ENCODE measurements around the gene GABRG3.
"Not testable (repeated sequence)": the region's sequence is repeated elsewhere in the genome, so short reads cannot be mapped to it uniquely, and the experiment has no call there.

The GABRG3 gene

DNA sequence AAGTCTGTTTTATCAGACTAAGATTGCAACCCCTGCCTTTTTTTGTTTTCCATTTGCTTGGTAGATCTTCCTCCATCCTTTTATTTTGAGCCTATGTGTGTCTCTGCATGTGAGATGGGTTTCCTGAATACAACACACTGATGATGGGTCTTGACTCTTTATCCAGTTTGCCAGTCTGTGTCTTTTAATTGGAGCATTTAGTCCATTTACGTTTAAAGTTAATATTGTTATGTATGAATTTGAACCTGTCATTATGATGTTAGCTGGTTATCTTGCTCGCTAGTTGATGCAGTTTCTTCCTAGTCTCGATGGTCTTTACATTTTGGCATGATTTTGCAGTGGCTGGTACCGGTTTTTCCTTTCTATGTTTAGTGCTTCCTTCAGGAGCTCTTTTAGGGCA, 220.5 kb downstream of the GABRG3 start:
- not testable (repeated sequence) for DNase-seq

DNA sequence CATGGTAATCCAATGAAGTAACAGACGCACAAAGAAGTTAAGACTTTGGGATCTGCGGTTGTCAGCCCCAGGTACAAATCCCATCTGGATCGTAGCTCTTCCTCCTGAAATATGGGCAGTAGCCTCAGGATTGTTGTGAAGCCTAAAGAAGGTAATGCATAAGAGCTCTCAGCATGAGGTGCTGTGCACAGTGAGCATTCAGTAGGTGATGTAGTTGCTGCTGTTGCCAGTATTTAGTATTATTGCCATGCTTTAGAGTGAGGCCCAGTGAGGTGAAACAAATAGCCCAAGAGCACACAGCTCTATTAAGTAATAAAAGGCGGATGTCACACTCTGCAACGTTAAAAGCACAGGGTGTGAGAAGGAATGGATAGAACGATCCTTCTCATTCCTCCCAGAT, 225.7 kb downstream of the GABRG3 start:
- DNase-seq, result no peak

DNA sequence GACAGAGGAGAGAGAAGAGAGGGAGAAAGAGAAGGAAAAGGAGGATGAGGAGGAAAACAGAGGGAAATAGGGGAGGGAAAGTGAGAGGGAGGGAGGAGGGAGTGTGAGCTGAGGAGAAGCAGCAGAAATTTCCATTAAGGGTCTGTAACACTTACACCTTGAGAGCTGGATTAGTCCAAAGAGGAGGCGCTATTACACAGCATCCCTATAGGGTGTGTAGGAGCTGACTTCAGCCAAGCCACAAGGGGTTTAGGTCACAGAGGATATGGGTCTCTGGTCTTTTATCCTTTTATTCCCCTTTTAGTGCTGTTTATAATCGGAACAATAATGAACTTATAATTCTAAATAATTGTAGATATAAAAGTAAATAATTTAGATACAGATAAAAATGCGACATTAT, 230.4 kb downstream of the GABRG3 start:
- DNase-seq, result no peak

DNA sequence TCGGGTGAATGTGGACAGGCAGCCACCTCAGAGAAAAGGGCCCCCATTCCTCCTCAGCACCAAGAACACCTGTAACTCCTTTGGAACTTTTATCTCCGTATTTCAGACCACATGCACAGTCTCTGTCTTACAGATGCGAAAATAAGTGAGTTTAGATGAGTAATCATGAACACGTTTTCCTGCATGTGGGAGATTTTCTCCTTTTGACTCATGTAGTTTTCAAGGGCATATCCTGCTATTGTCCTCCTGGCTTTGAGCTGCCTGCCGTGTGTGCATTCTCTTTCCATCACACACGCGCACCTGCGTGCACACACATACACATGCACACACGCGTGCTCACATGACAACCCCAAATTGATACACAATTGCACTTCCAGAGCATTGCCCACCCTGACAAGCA, 239.2 kb downstream of the GABRG3 start:
- no peak for DNase-seq

- no peak for DNase-seq
Observed at GRCh38 chr15:27214032-27214431, 243.1 kb downstream of the GABRG3 start.

- no peak for DNase-seq
Observed at GRCh38 chr15:27214961-27215360, 244.0 kb downstream of the GABRG3 start.

DNA sequence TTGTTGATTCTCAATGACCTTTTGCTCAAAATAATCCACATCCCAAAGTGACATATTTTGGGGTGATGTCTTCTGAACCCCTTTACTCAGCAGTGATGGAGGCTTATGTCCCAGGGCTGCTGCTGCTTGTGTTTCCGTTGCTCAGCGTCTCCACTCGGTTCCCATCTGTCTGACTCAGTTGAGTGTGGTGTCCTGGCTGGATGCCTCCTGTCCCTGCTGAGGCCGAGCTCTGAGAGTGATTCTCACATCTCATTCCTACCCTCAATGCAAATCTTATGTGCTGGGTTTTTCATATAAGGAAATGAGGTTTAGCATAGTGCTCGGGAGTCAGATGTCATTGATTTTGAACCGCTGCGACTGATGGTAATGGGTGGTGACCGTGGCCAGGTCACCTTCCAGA, 247.4 kb downstream of the GABRG3 start:
- DNase-seq, result no peak

DNA sequence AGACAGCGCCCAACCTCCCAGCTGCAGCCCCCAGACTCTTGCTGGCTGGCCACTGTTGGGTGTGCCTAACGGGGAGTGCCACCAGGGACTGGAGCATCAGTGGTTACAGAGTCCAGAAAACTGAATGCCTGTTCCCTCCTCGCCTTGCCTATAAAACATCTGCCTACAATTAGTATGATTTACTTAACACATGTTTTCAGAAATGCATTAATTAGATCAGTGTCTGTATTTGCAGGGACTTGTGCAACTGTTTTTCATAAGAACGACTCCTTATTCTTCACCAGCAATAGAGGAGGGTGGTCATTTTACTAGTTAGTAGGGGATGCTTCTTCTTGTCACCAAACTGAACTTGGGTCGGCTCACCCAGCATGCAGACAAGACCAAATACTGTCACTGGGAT, 248.7 kb downstream of the GABRG3 start:
- no peak for DNase-seq

GRCh38 chr15:27220199-27220598, 249.2 kb downstream of the GABRG3 start:
- DNase-seq, result no peak

DNA sequence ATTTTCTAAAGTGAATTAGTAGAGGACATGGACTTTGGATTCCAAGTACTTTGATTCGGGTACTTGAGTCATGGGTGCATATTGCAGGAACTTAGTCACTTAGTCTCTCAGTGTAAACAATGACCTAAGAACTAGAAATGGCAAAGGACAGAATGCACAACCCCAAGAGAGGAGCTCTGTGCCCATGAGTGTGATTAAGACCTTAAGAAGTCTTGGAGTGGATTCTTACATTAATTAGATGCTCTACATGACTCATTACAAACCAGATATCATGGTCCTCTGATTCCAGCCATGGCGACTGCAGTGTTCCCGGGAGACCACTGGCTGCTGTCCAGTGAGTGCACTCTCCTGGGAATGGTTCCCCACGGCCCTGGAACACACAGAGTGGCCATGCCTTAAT, 251.5 kb downstream of the GABRG3 start:
- DNase-seq, result no peak

- no peak for DNase-seq
Observed at GRCh38 chr15:27223179-27223578, 252.2 kb downstream of the GABRG3 start.

GRCh38 chr15:27231811-27232210, 260.8 kb downstream of the GABRG3 start:
- no peak for DNase-seq

- DNase-seq, result no peak
Observed at GRCh38 chr15:27232876-27233275, 261.9 kb downstream of the GABRG3 start.

DNA sequence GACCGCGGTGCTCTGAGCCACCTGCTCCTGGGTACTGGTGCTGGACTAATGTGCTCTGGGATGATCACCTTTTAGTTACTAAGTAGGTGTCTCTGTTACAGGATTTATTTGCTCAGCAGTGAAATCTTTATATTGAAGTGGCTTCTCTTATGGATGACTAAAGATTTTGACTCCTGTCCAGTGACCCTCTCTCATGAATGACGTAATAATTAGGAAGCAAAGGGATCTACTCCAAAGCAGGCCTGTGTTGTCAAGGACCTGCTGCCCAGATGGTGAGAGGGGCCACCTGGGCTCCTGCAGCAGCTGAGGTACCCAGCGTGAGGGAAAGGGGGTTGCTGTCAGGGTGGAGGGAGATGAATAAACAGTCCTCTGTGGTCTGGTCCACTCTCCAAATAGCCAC, 263.6 kb downstream of the GABRG3 start:
- no peak for DNase-seq

DNA sequence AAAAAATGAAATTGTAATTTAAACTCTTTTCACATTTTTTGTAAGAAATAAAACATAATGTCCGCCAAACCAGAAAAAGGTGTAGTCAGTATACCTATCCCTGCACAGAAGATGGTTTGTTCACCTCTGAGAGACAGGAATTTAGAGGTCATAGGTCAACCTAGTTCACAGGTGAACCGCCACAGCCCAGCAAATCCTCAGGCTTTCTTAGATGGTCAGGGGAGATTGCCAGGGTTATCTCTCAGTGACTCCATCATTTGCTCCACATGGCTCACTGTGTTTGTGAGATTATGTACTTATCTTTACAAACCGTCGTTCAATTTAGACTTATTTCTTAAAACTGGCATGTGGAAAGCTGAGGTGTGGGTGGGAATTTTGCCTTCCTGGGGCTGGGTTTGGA, 264.2 kb downstream of the GABRG3 start:
- no peak for DNase-seq

GRCh38 chr15:27235681-27236080, 264.7 kb downstream of the GABRG3 start:
- no peak for DNase-seq

- no peak for DNase-seq
Observed at GRCh38 chr15:27237319-27237939, 266.4 kb downstream of the GABRG3 start.

DNA sequence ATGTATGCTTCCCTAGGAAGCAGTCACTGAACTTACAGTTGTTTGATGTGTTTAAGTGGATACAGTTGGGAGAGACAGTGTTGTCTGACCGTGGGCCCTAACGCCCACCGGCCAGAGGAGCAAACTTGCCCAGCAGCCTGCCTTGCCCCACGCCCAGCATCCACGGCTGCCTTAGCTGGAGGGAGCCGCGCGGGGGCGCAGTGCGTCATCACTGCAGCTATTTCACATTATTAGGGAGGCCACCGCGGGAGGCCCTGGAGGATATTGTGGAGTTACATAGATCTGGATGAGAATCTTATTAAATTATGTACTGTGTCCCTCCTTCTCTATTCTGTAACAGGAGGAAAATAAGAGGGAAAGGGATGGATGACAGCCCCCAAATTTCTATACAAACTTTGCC, 267.2 kb downstream of the GABRG3 start:
- DNase-seq, result no peak

DNA sequence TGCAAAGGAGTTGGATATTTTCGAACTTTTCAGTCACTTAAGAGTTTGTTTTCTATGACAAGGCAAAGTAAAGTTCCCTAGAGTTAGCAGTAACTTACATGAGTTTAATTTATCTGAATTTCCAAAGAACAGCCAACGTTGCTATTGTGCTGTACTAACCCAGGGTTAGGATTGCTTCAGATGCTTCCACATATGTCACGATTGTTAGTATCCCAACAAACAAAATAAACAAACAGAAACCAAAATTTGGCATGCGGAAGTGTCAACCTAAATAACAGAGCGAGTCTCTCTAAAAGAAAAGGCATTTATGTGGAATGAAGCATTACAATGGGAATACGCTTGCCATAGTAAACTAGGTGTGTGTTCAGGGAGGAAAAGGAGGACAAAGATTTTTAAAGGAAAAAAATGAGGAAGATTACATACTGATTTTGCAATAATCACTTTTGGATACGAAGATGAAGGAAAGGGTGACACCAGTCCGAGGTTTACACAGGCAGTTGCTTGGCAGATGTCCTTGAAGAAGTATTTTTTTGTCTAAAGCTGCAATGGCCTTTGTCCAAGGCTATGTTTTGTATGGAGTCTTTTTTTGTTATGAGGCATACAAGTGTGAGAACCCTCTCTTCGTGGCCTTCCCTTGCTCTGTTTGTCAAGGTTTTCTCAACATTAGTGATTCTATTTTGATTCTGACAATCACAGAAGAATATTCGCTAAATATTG, 267.9 kb downstream of the GABRG3 start:
- no peak for DNase-seq

GRCh38 chr15:27241943-27242342, 271.0 kb downstream of the GABRG3 start:
- DNase-seq, result no peak

GRCh38 chr15:27244047-27244446, 273.1 kb downstream of the GABRG3 start:
- DNase-seq, result no peak

- DNase-seq, result no peak
Observed at GRCh38 chr15:27248251-27248650, 277.3 kb downstream of the GABRG3 start.

DNA sequence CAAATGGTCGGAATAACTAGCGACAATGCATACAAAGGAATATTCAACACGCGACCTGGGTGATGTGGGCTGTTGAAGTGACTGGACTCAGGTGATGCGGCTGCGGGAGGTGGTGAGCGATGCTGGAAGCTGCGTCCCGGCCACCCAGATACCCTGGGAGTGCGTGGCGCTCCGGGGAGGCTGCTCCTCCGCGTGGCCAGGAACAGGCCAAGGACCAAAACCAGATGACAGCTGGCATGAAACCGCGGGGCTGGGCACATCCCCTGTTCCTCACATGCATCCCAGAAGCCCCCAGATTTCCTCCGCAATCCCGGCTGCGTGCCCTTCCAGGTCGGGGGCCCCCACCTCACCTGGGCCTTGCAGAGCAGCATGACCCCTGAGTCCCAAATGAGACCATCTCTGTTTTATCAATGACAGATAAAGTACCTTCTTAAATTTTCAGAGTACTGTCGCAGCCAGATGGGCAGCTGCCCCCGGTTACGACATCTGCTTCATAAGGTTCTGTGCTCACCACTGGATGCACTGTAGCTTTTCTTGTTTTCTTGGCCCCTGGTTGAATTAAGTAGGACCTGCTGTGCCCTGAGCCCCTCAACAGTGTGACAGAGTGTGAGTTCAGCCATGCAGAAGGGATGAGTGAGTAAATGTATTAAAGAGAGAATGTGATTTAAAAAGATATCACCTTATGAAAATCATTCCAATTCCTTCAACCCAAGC, 278.2 kb downstream of the GABRG3 start:
- DNase-seq, result no peak

GRCh38 chr15:27249760-27250109, 278.8 kb downstream of the GABRG3 start:
- no peak for DNase-seq

All from right kidney (tissue), 1 donor.